Measurements from ENCODE around the gene CRTC1. TPM values are rescaled to one million over a fixed set of nuclear protein-coding genes. Genes with fewer than 3 reads are reported as not detected.
A peak's percentile ranks its signal among the peaks of the same experiment; 100 is the strongest.

CRTC1 gene
- total RNA-seq, 1 experiment from 2014 or later, result 12.3 TPM

DNA sequence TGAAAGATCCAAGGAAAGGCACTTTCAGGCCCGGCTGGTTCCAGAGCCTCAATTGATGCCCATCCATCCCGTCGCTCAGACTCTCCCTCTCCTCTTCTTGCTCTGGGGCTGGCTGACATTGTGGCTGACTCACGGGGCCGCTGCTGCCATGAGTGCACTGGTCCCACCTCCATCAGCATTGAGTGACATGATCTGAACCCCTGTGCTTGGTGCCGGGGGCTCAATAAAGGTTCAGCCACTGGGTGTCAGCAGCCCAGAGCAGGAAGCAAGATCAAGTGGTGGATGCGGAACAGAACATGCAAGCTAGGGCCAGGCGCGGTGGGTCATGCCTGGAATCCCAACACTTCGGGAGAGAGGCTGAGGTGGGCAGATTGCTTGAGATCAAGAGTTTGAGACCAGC is 68.1 kb downstream of the CRTC1 start:
- Mint-ChIP-seq H3K4me1 (peaks cover 7% of the 10 kb centered on the region), H3K9me3 (no peaks in the 10 kb centered on the region), H3K4me3 (no peak overlapping the region), H3K36me3 (peaks cover 9% of the 10 kb centered on the region), H3K27ac (0 out of 2 replicates have a peak overlapping the region, but pooled peaks have one; percentile 19), H3K27me3 (ENCODE audit: low read depth) (no peaks in the 10 kb centered on the region)
- no peak for TF ChIP-seq NFYB (CRISPR knock-in tag; conservative IDR thresholded peaks at IDR 0.05; ENCODE audit: low read depth)
- no peak for TF ChIP-seq HMGA2 (CRISPR knock-in tag; IDR thresholded peaks at IDR 0.05)
- TF ChIP-seq SP1 (CRISPR knock-in tag; conservative IDR thresholded peaks at IDR 0.05), result no peak
- TF ChIP-seq, protein P1, sequence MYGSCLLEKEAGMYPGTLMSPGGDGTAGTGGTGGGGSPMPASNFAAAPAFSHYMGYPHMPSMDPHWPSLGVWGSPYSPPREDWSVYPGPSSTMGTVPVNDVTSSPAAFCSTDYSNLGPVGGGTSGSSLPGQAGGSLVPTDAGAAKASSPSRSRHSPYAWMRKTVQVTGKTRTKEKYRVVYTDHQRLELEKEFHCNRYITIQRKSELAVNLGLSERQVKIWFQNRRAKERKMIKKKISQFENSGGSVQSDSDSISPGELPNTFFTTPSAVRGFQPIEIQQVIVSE (CRISPR knock-in tag; IDR thresholded peaks at IDR 0.05; ENCODE audit: borderline replicate concordance), result no peak
- TF ChIP-seq, protein P2, sequence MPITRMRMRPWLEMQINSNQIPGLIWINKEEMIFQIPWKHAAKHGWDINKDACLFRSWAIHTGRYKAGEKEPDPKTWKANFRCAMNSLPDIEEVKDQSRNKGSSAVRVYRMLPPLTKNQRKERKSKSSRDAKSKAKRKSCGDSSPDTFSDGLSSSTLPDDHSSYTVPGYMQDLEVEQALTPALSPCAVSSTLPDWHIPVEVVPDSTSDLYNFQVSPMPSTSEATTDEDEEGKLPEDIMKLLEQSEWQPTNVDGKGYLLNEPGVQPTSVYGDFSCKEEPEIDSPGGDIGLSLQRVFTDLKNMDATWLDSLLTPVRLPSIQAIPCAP (CRISPR knock-in tag; IDR thresholded peaks at IDR 0.05), result no peak
- TF ChIP-seq ELF4 (CRISPR knock-in tag; IDR thresholded peaks at IDR 0.05; ENCODE audit: low read depth), result no peak
- TF ChIP-seq, protein P3, sequence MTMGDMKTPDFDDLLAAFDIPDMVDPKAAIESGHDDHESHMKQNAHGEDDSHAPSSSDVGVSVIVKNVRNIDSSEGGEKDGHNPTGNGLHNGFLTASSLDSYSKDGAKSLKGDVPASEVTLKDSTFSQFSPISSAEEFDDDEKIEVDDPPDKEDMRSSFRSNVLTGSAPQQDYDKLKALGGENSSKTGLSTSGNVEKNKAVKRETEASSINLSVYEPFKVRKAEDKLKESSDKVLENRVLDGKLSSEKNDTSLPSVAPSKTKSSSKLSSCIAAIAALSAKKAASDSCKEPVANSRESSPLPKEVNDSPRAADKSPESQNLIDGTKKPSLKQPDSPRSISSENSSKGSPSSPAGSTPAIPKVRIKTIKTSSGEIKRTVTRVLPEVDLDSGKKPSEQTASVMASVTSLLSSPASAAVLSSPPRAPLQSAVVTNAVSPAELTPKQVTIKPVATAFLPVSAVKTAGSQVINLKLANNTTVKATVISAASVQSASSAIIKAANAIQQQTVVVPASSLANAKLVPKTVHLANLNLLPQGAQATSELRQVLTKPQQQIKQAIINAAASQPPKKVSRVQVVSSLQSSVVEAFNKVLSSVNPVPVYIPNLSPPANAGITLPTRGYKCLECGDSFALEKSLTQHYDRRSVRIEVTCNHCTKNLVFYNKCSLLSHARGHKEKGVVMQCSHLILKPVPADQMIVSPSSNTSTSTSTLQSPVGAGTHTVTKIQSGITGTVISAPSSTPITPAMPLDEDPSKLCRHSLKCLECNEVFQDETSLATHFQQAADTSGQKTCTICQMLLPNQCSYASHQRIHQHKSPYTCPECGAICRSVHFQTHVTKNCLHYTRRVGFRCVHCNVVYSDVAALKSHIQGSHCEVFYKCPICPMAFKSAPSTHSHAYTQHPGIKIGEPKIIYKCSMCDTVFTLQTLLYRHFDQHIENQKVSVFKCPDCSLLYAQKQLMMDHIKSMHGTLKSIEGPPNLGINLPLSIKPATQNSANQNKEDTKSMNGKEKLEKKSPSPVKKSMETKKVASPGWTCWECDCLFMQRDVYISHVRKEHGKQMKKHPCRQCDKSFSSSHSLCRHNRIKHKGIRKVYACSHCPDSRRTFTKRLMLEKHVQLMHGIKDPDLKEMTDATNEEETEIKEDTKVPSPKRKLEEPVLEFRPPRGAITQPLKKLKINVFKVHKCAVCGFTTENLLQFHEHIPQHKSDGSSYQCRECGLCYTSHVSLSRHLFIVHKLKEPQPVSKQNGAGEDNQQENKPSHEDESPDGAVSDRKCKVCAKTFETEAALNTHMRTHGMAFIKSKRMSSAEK (CRISPR knock-in tag; IDR thresholded peaks at IDR 0.05; ENCODE audit: borderline replicate concordance), result no peak
- TF ChIP-seq, protein P4, sequence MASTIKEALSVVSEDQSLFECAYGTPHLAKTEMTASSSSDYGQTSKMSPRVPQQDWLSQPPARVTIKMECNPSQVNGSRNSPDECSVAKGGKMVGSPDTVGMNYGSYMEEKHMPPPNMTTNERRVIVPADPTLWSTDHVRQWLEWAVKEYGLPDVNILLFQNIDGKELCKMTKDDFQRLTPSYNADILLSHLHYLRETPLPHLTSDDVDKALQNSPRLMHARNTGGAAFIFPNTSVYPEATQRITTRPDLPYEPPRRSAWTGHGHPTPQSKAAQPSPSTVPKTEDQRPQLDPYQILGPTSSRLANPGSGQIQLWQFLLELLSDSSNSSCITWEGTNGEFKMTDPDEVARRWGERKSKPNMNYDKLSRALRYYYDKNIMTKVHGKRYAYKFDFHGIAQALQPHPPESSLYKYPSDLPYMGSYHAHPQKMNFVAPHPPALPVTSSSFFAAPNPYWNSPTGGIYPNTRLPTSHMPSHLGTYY (CRISPR knock-in tag; IDR thresholded peaks at IDR 0.05), result no peak
- TF ChIP-seq GRHL2 (CRISPR knock-in tag; IDR thresholded peaks at IDR 0.05; ENCODE audit: insufficient replicate concordance, severe bottlenecking), result no peak
- TF ChIP-seq, protein P5, sequence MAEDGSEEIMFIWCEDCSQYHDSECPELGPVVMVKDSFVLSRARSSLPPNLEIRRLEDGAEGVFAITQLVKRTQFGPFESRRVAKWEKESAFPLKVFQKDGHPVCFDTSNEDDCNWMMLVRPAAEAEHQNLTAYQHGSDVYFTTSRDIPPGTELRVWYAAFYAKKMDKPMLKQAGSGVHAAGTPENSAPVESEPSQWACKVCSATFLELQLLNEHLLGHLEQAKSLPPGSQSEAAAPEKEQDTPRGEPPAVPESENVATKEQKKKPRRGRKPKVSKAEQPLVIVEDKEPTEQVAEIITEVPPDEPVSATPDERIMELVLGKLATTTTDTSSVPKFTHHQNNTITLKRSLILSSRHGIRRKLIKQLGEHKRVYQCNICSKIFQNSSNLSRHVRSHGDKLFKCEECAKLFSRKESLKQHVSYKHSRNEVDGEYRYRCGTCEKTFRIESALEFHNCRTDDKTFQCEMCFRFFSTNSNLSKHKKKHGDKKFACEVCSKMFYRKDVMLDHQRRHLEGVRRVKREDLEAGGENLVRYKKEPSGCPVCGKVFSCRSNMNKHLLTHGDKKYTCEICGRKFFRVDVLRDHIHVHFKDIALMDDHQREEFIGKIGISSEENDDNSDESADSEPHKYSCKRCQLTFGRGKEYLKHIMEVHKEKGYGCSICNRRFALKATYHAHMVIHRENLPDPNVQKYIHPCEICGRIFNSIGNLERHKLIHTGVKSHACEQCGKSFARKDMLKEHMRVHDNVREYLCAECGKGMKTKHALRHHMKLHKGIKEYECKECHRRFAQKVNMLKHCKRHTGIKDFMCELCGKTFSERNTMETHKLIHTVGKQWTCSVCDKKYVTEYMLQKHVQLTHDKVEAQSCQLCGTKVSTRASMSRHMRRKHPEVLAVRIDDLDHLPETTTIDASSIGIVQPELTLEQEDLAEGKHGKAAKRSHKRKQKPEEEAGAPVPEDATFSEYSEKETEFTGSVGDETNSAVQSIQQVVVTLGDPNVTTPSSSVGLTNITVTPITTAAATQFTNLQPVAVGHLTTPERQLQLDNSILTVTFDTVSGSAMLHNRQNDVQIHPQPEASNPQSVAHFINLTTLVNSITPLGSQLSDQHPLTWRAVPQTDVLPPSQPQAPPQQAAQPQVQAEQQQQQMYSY (CRISPR knock-in tag; IDR thresholded peaks at IDR 0.05), result no peak
- TF ChIP-seq ZNF671 (CRISPR knock-in tag; IDR thresholded peaks at IDR 0.05), result no peak
- TF ChIP-seq GTF2I (CRISPR knock-in tag; conservative IDR thresholded peaks at IDR 0.05), result no peak
- ATAC-seq (no peak), DNase-seq (ENCODE audit: low spot score) (no peak)
- ChIA-PET CTCF (interaction anchor here (0.6 to 1.7 kb wide), 4 partner anchors 16 to 300 kb away, joined by 3 to 5 read pairs (median 3); no protein-coding TSS in a partner anchor), POLR2A (no interaction called here)

DNA sequence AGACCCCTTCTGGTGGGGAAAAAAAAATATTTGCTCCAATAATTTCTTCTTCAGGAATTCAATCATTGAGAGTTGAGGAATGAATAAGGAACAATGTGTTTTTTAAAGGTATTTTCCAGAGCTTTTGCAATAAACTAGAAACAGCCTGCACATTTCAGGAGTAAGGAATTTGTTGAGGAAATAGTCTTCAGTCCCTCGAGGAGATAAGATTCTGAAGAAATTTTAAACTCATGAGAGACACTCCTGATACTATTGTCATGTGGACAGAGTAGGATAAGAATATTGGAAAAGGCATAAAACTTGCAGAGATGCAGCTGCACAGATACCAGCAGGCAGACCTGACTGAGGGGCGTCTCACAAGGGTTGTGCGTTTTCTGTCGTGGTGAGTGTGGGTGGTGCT is 71.0 kb downstream of the CRTC1 start:
- ATAC-seq, result no peak
- H3K36me3 Mint-ChIP-seq, result peaks cover 9% of the 10 kb centered on the region
- ChIA-PET POLR2A (no interaction called here), CTCF (interaction anchor here (0.7 kb wide), 1 partner anchor 753 kb away, joined by 5 read pairs; no protein-coding TSS in a partner anchor)
- peaks cover 7% of the 10 kb centered on the region for H3K27me3 Mint-ChIP-seq (ENCODE audit: low read depth)
- H3K4me1 Mint-ChIP-seq, result peaks cover 5% of the 10 kb centered on the region
- no peaks in the 10 kb centered on the region for H3K9me3 Mint-ChIP-seq
- DNase-seq (ENCODE audit: low spot score), result no peak
- H3K4me3 Mint-ChIP-seq, result no peak overlapping the region
- H3K27ac Mint-ChIP-seq, result no peak overlapping the region
- TF ChIP-seq ZNF219 (CRISPR knock-in tag; IDR thresholded peaks at IDR 0.05; ENCODE audit: borderline replicate concordance) (no peak), ZNF317 (CRISPR knock-in tag; IDR thresholded peaks at IDR 0.05; ENCODE audit: borderline replicate concordance, low read depth) (no peak), GRHL2 (CRISPR knock-in tag; IDR thresholded peaks at IDR 0.05; ENCODE audit: insufficient replicate concordance, severe bottlenecking) (no peak), TP53 (CRISPR knock-in tag; IDR thresholded peaks at IDR 0.05) (no peak), ZBTB21 (CRISPR knock-in tag; IDR thresholded peaks at IDR 0.05; ENCODE audit: borderline replicate concordance) (no peak)
- TF ChIP-seq, protein P6, sequence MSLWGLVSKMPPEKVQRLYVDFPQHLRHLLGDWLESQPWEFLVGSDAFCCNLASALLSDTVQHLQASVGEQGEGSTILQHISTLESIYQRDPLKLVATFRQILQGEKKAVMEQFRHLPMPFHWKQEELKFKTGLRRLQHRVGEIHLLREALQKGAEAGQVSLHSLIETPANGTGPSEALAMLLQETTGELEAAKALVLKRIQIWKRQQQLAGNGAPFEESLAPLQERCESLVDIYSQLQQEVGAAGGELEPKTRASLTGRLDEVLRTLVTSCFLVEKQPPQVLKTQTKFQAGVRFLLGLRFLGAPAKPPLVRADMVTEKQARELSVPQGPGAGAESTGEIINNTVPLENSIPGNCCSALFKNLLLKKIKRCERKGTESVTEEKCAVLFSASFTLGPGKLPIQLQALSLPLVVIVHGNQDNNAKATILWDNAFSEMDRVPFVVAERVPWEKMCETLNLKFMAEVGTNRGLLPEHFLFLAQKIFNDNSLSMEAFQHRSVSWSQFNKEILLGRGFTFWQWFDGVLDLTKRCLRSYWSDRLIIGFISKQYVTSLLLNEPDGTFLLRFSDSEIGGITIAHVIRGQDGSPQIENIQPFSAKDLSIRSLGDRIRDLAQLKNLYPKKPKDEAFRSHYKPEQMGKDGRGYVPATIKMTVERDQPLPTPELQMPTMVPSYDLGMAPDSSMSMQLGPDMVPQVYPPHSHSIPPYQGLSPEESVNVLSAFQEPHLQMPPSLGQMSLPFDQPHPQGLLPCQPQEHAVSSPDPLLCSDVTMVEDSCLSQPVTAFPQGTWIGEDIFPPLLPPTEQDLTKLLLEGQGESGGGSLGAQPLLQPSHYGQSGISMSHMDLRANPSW (CRISPR knock-in tag; conservative IDR thresholded peaks at IDR 0.05; ENCODE audit: low read depth), result no peak
- TF ChIP-seq, protein P7, sequence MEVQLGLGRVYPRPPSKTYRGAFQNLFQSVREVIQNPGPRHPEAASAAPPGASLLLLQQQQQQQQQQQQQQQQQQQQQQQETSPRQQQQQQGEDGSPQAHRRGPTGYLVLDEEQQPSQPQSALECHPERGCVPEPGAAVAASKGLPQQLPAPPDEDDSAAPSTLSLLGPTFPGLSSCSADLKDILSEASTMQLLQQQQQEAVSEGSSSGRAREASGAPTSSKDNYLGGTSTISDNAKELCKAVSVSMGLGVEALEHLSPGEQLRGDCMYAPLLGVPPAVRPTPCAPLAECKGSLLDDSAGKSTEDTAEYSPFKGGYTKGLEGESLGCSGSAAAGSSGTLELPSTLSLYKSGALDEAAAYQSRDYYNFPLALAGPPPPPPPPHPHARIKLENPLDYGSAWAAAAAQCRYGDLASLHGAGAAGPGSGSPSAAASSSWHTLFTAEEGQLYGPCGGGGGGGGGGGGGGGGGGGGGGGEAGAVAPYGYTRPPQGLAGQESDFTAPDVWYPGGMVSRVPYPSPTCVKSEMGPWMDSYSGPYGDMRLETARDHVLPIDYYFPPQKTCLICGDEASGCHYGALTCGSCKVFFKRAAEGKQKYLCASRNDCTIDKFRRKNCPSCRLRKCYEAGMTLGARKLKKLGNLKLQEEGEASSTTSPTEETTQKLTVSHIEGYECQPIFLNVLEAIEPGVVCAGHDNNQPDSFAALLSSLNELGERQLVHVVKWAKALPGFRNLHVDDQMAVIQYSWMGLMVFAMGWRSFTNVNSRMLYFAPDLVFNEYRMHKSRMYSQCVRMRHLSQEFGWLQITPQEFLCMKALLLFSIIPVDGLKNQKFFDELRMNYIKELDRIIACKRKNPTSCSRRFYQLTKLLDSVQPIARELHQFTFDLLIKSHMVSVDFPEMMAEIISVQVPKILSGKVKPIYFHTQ (CRISPR knock-in tag; IDR thresholded peaks at IDR 0.05), result no peak
